ENCODE results near the gene VTI1A. TPM values are rescaled to one million over a fixed set of nuclear protein-coding genes. Genes with fewer than 3 reads are reported as not detected.

Gene VTI1A
- polyA plus RNA-seq, 1 donor from 2014 or later = 28.7 TPM

- no peaks in the 10 kb centered on the region for H4K20me1 ChIP-seq (ENCODE audit: insufficient read depth)
- H3K4me2 ChIP-seq (ENCODE audit: low read length) = no peak overlapping the region
- H3K4me3 ChIP-seq (ENCODE audit: low read length) = no peak overlapping the region
- H3F3A ChIP-seq (ENCODE audit: insufficient read depth, low read length, poor library complexity, severe bottlenecking) = no peaks in the 10 kb centered on the region
- H3K9ac ChIP-seq (ENCODE audit: low read length) = no peak overlapping the region
- no peaks in the 10 kb centered on the region for H3K9me3 ChIP-seq (ENCODE audit: low read length)
- H2AFZ ChIP-seq (ENCODE audit: low read depth, low read length) = no peak overlapping the region
- no peaks in the 10 kb centered on the region for H3K36me3 ChIP-seq (ENCODE audit: insufficient read depth, low read length)
- no peaks in the 10 kb centered on the region for H3K27me3 ChIP-seq (ENCODE audit: insufficient read depth, low read depth, low read length)
- no peaks in the 10 kb centered on the region for H3K9me2 ChIP-seq (ENCODE audit: insufficient read depth, low read length)
- TF ChIP-seq TAF1 (IDR thresholded peaks at IDR 0.05; ENCODE audit: low read depth) (no peak), SMC3 (conservative IDR thresholded peaks at IDR 0.05; ENCODE audit: poor library complexity) (no peak), POLR2AphosphoS5 (IDR thresholded peaks at IDR 0.05) (no peak)
- H3K79me2 ChIP-seq (replicated peaks; ENCODE audit: insufficient read depth, low read length) = no peaks in the 10 kb centered on the region
- H3K27ac ChIP-seq (ENCODE audit: low read length) = no peak overlapping the region
Measured at GRCh38 chr10:112803961-112804401, 357.0 kb downstream of the VTI1A start.

- no peak overlapping the region for H3K4me2 ChIP-seq (ENCODE audit: low read length)
Measured at GRCh38 chr10:112805254-112805590, 358.2 kb downstream of the VTI1A start.

GRCh38 chr10:112805701-112806100 lies 358.7 kb downstream of the VTI1A start:
- Histone ChIP-seq H3K27ac (ENCODE audit: low read length) (no peak overlapping the region), H4K20me1 (ENCODE audit: insufficient read depth) (no peaks in the 10 kb centered on the region), H3K9ac (ENCODE audit: low read length) (no peak overlapping the region), H3K27me3 (ENCODE audit: insufficient read depth, low read depth, low read length) (no peaks in the 10 kb centered on the region), H3K9me3 (ENCODE audit: low read length) (no peaks in the 10 kb centered on the region), H3K4me2 (ENCODE audit: low read length) (no peak overlapping the region), H3K9me2 (ENCODE audit: insufficient read depth, low read length) (no peaks in the 10 kb centered on the region), H3K79me2 (replicated peaks; ENCODE audit: insufficient read depth, low read length) (no peaks in the 10 kb centered on the region), H2AFZ (ENCODE audit: low read depth, low read length) (no peak overlapping the region), H3F3A (ENCODE audit: insufficient read depth, low read length, poor library complexity, severe bottlenecking) (no peaks in the 10 kb centered on the region), H3K36me3 (ENCODE audit: insufficient read depth, low read length) (no peaks in the 10 kb centered on the region), H3K4me3 (ENCODE audit: low read length) (no peak overlapping the region)
- TF ChIP-seq EZH2 (IDR thresholded peaks at IDR 0.05; ENCODE audit: borderline replicate concordance, insufficient read depth, low read length, poor library complexity, severe bottlenecking) = no peak
- TF ChIP-seq EP300 (conservative IDR thresholded peaks at IDR 0.05; ENCODE audit: poor library complexity, severe bottlenecking) = no peak
- TF ChIP-seq TAF1 (IDR thresholded peaks at IDR 0.05; ENCODE audit: low read depth) = no peak
- TF ChIP-seq SMC3 (conservative IDR thresholded peaks at IDR 0.05; ENCODE audit: poor library complexity) = no peak
- TF ChIP-seq POLR2AphosphoS5 (IDR thresholded peaks at IDR 0.05) = no peak
- TF ChIP-seq CTCF (IDR thresholded peaks at IDR 0.05; ENCODE audit: poor library complexity, severe bottlenecking) = no peak
- TF ChIP-seq MXI1 (conservative IDR thresholded peaks at IDR 0.05; ENCODE audit: poor library complexity, severe bottlenecking) = no peak
- no peak for TF ChIP-seq RAD21 (conservative IDR thresholded peaks at IDR 0.05)
- no peak for TF ChIP-seq REST (IDR thresholded peaks at IDR 0.05; ENCODE audit: borderline replicate concordance)

More at GRCh38 chr10:112805254-112805590, 358.2 kb downstream of the VTI1A start:
- Histone ChIP-seq H2AFZ (ENCODE audit: low read depth, low read length) (no peak overlapping the region), H3K4me3 (ENCODE audit: low read length) (no peak overlapping the region), H3K9me2 (ENCODE audit: insufficient read depth, low read length) (no peaks in the 10 kb centered on the region), H3K79me2 (replicated peaks; ENCODE audit: insufficient read depth, low read length) (no peaks in the 10 kb centered on the region), H3K9me3 (ENCODE audit: low read length) (no peaks in the 10 kb centered on the region), H3F3A (ENCODE audit: insufficient read depth, low read length, poor library complexity, severe bottlenecking) (no peaks in the 10 kb centered on the region), H4K20me1 (ENCODE audit: insufficient read depth) (no peaks in the 10 kb centered on the region), H3K36me3 (ENCODE audit: insufficient read depth, low read length) (no peaks in the 10 kb centered on the region), H3K27ac (ENCODE audit: low read length) (no peak overlapping the region), H3K27me3 (ENCODE audit: insufficient read depth, low read depth, low read length) (no peaks in the 10 kb centered on the region), H3K9ac (ENCODE audit: low read length) (no peak overlapping the region)
- no peak for TF ChIP-seq SMC3 (conservative IDR thresholded peaks at IDR 0.05; ENCODE audit: poor library complexity)
- no peak for TF ChIP-seq MXI1 (conservative IDR thresholded peaks at IDR 0.05; ENCODE audit: poor library complexity, severe bottlenecking)
- no peak for TF ChIP-seq RAD21 (conservative IDR thresholded peaks at IDR 0.05)
- no peak for TF ChIP-seq REST (IDR thresholded peaks at IDR 0.05; ENCODE audit: borderline replicate concordance)
- no peak for TF ChIP-seq TAF1 (IDR thresholded peaks at IDR 0.05; ENCODE audit: low read depth)
- TF ChIP-seq EZH2 (IDR thresholded peaks at IDR 0.05; ENCODE audit: borderline replicate concordance, insufficient read depth, low read length, poor library complexity, severe bottlenecking) = no peak
